ENCODE results near the gene STX18. TPM values are rescaled to one million over a fixed set of nuclear protein-coding genes. Genes with fewer than 3 reads are reported as not detected.

Gene STX18
- total and polyA plus RNA-seq, 2 of the 13 experiments (the other 11 are each of a cell fraction or from before 2014, with no cell fraction given) = 23.9 to 37.1 TPM

DNA sequence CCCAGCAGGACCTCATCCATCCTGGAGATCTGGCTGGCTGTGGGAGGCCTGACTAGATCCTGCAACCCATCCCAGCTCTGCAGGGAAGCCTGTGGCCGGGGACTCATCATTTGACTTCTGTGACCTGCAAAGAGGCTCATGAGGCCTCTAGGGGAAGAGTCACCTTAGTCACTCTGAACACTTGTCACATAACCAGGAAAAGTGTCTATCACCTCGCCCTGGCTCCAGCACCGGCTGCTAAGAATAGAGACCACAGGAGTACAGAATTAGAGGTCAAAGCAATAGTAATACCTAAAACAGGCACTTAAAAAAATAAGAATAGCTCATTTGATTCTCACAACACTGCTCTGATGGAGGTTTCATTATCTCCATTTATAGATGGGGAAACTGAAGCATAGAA lies 158.8 kb downstream of the STX18 start:
- no peak overlapping the region for H2AFZ ChIP-seq (ENCODE audit: low read length)
- H3K9ac ChIP-seq (ENCODE audit: insufficient read depth, low read depth, low read length) = no peak overlapping the region
- no TSS peak for BruUV-seq (replicated peaks)
- 16% methylated on average over 2 of the region's 3 CpGs for WGBS (ENCODE audit: low lambda C conversion rate)
- no peaks in the 10 kb centered on the region for H4K20me1 ChIP-seq (ENCODE audit: insufficient read depth, low read length)
- H3K27ac ChIP-seq (ENCODE audit: extremely low read length, insufficient read depth, low read length) = no peak overlapping the region
- no peak for FAIRE-seq
- H3K27me3 ChIP-seq (ENCODE audit: control insufficient read depth in 1 of 2, insufficient read depth in 2 of 2, low read length in 2 of 2) = peaks cover 13 to 74% of the 10 kb centered on the region in 2 experiments
- no peaks in the 10 kb centered on the region for H3K4me1 ChIP-seq (ENCODE audit: insufficient read depth, low read length)
- no peak overlapping the region for H3K4me2 ChIP-seq (ENCODE audit: low read depth, low read length)
- ChIA-PET CTCF (ENCODE audit: low intra/inter-chr PET ratio, low total read pairs) (no interaction called here), POLR2A (no interaction called here)
- H3K4me3 ChIP-seq (replicated peaks in 1 of 3; ENCODE audit: insufficient read depth in 1 of 3, low read depth in 2 of 3, low read length in 3 of 3) = no peak overlapping the region
- no peak for DNase-seq (ENCODE audit: low spot score)
- no peaks in the 10 kb centered on the region for H3K36me3 ChIP-seq (replicated peaks in 1 of 2; ENCODE audit: control insufficient read depth in 1 of 2, insufficient read depth in 2 of 2, low read length in 2 of 2)
- intact Hi-C loops (cut with micrococcal nuclease; ENCODE audit: unreplicated experiment) = no loop called here
- no peak for ATAC-seq
- TF ChIP-seq RBM39 (IDR thresholded peaks at IDR 0.05; ENCODE audit: low read depth, low read length, poor library complexity, severe bottlenecking) (no peak), KLF13 (CRISPR knock-in tag; IDR thresholded peaks at IDR 0.05) (no peak), ZNF543 (CRISPR knock-in tag; IDR thresholded peaks at IDR 0.05) (no peak), HCFC1 (IDR thresholded peaks at IDR 0.05; ENCODE audit: low read depth, low read length) (no peak), TBX3 (IDR thresholded peaks at IDR 0.05; ENCODE audit: borderline replicate concordance) (no peak), CERS6 (CRISPR knock-in tag; IDR thresholded peaks at IDR 0.05) (no peak), ZNF775 (CRISPR knock-in tag; IDR thresholded peaks at IDR 0.05; ENCODE audit: borderline replicate concordance) (no peak), RFXANK (CRISPR knock-in tag; IDR thresholded peaks at IDR 0.05) (no peak), ZNF766 (CRISPR knock-in tag; IDR thresholded peaks at IDR 0.05; ENCODE audit: borderline replicate concordance) (no peak), ARNTL (CRISPR knock-in tag; IDR thresholded peaks at IDR 0.05) (no peak)
- TF ChIP-seq, protein P1, sequence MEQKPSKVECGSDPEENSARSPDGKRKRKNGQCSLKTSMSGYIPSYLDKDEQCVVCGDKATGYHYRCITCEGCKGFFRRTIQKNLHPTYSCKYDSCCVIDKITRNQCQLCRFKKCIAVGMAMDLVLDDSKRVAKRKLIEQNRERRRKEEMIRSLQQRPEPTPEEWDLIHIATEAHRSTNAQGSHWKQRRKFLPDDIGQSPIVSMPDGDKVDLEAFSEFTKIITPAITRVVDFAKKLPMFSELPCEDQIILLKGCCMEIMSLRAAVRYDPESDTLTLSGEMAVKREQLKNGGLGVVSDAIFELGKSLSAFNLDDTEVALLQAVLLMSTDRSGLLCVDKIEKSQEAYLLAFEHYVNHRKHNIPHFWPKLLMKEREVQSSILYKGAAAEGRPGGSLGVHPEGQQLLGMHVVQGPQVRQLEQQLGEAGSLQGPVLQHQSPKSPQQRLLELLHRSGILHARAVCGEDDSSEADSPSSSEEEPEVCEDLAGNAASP (CRISPR knock-in tag; IDR thresholded peaks at IDR 0.05; ENCODE audit: borderline replicate concordance) = no peak
- no peaks in the 10 kb centered on the region for H3K79me2 ChIP-seq (ENCODE audit: insufficient read depth, low read length)
- in situ Hi-C loops (cut with HindIII; ENCODE audit: extremely low pct_ligation_motif_present, low pct_unique_long_range_greater_than_20kb) = no loop called here
- H3K9me3 ChIP-seq (ENCODE audit: low read length) = no peaks in the 10 kb centered on the region

All from HepG2 (cell line).